NCI-H1417 (cell line): ENCODE data around the gene SAPCD2.
"Not testable (repeated sequence)": the region's sequence is repeated elsewhere in the genome, so short reads cannot be mapped to it uniquely, and the experiment has no call there.

Experiments
- DNase-seq, 3 experiments: peaks; one replicate each; lab custom pipeline; 2025; lab: John Stamatoyannopoulos, UW

The SAPCD2 gene, protein sequence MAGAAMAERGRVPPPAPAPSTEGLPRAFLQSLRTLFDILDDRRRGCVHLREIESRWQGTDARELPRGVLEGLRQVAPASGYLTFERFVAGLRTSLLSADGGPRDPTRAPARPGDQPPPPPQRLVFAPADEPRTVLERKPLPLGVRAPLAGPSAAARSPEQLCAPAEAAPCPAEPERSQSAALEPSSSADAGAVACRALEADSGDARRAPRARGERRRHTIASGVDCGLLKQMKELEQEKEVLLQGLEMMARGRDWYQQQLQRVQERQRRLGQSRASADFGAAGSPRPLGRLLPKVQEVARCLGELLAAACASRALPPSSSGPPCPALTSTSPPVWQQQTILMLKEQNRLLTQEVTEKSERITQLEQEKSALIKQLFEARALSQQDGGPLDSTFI

DNA sequence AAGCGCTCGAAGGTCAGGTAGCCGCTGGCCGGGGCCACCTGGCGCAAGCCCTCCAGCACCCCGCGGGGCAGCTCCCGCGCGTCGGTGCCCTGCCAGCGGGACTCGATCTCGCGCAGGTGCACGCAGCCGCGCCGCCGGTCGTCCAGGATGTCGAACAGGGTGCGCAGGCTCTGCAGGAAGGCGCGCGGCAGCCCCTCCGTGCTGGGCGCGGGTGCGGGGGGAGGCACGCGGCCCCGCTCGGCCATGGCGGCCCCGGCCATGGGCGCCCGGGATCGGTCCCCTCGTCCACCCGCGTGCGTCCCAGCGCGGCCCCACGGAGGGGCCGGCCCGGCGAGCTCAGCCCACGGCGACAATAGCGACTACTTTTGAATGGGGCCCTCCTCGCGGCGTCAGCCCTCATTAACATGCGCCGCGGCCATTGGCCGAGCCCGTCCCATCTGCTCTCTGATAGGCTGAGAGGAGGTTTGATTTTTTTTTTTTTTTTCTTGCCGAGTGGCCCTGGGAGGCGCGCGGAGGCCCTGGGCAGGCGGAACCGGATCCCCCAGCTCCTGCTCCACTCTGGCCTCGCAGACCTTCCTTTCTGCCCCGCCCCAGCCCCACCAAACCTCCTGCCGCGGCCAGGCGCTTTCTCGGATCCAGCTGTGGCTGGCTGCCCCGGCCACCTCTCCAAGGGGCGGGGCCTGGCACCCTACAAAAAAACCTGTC is at the start of gene SAPCD2:
Gene SAPCD2 (minus strand): TSS at position 357 of the 705 bp plus-strand sequence. CDS start 97 bp downstream, at position 260.
- DNase-seq = peak; percentile 85 to 97 (median 93)

DNA sequence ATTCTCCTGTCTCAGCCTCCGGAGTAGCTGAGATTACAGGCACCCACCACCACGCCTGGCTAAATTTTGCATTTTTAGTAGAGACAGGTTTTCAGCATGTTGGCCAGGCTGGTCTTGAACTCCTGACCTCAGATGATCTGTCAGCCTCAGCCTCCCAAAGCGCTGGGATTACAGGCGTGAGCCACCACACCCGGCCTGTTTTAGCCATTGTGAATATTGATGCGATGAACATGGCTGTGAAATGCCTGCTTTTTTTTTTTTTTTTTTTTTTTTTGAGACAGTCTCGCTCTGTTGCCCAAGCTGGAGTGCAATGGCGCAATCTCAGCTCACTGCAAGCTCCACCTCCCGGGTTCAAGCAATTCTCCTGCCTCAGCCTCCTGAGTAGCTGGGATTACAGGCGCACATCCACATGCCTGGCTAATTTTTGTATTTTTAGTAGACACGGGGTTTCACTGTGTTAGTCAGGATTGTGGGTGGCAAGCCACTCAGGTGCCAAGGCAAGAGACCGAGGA is 47.8 kb upstream of the SAPCD2 start:
- DNase-seq = not testable (repeated sequence)

DNA sequence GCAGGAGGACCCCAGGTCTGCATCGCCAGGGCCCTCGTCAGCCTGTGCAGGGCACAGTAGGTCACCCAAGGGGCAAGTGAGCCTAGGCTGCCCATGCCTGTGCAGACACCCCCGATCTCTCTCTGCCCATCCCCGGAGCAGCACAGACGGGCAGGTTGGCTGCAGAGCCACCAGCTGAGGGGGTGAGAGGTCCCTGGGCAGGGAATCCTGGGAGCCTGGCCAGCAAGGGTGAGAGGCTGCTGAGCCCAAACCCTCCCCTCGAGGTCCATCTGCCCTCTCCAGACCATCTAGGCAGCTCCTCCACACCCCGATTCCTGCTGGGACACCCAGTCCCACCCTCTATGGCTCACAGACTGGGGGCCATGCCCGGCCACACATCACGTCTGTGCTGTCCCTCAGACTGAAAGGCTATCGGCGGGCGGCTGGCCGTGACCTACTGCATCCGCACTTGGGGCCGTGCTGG is 46.9 kb upstream of the SAPCD2 start:
- no peak for DNase-seq

DNA sequence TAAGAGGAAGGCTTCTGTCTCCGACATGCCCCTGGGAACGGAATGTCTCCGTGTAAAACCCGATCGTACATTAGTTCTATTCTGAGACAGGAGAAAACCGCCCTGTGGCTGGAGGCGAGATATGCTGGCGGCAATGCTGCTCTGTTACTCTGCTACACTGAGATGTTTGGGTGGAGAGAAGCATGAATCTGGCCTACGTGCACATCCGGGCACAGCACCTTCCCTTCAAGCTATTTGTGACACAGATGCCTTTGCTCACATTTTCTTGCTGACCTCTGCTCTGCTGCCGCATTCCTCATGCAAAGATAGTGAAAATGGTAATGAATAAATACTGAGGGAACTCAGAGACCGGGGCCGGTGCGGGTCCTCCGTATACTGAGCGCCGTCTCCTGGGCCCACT is 46.4 kb upstream of the SAPCD2 start:
- DNase-seq = no peak

- DNase-seq = no peak
Measured at GRCh38 chr9:137116027-137116507, 45.7 kb upstream of the SAPCD2 start.

DNA sequence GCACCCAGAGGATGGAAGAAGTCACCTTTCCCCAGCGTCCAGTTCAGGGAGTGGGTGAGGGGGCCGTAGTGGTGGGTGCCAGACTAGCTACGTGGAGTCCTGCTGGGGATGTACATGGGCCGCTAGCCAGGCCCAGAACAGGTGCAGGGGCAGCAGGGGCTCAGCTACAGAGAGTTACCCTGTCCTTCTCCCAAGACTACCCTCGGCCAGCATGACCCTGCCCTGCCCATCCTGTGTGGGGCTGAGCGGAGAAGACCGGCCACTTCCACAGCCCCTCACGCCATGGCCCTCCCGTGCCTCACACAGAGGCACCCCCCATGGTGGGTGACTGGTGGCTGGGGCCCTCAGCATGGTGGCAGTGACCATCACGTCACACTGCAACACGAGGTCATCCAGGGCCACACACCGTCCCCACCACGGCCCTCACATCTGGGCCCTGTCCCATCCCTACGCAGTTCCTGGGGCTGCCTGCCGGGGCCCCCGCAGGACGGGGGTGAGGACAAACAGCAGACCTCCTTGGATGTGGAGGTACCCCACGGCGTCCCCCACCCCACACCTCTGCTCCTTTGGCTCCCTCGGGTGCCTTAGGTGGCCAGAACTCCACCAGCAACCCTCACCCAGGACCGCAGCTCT is 45.2 kb upstream of the SAPCD2 start:
- no peak for DNase-seq

- DNase-seq = peak; percentile 39 to 91 (median 80)
Measured at GRCh38 chr9:137114613-137115393, 44.4 kb upstream of the SAPCD2 start, which contains the start of gene DPP7. TSS of gene DPP7 (minus strand) at chr9:137114733. CDS start at chr9:137114713, 20 bp downstream.

DNA sequence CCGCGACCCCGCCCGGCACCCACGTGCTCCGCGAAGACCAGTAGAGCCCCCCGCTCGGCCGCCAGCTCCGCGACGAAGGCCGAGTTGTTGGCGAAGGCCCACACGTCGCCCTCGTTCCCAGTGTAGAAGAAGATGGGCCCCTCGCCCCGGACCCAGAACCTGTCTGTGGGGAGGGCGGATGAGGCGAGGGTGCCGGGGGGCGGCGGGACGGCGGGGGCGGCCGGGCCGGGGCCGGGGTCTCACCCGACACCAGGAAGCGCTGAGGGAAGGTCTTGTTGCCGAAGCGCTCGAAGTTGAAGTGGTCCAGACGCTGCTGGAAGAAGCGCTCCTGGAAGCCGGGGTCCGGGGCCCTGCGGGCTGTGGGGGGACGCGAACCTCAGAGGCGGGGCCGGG is 43.9 kb upstream of the SAPCD2 start:
- peak in 2 of 3 experiments; percentile 80 to 85 for DNase-seq

DNA sequence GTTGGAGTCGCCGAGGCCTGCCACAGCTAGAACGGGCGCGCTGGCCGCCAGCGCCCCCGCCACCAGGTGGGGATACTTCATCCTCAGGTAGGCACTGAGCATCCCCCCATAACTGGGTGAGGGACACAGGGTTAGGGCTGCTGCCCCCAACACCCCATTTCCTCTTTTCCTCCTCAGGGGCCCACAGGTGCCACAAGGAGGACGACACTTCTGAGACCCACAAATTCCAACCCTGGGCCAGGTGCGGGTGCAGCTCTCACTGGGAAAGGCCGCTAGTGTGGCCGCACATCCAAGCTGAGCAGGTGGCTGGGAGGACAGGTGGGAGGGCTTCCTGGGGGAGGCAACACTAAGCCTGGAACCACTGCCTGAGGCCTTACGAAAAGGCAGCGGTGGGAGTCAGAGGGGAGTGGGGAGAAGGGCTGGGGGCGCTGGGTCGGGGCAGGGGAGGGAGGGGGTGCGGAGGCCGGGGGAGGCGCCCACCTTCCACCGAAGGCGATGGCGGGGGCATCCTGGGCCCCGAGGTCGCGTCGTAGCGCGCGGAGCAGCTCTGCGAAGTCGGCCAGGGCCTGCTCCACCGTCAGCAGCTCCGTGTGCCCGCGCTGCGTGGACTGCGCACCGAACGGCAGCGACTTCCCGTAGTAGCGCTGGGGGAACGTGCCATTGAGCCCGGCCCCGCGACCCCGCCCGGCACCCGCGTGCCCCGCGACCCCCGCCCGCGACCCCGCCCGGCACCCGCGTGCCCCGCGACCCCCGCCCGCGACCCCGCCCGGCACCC is 43.2 kb upstream of the SAPCD2 start:
- peak in 1 of 3 experiments; percentile 23 for DNase-seq

- no peak for DNase-seq
Measured at GRCh38 chr9:137112564-137113384, 42.4 kb upstream of the SAPCD2 start.

DNA sequence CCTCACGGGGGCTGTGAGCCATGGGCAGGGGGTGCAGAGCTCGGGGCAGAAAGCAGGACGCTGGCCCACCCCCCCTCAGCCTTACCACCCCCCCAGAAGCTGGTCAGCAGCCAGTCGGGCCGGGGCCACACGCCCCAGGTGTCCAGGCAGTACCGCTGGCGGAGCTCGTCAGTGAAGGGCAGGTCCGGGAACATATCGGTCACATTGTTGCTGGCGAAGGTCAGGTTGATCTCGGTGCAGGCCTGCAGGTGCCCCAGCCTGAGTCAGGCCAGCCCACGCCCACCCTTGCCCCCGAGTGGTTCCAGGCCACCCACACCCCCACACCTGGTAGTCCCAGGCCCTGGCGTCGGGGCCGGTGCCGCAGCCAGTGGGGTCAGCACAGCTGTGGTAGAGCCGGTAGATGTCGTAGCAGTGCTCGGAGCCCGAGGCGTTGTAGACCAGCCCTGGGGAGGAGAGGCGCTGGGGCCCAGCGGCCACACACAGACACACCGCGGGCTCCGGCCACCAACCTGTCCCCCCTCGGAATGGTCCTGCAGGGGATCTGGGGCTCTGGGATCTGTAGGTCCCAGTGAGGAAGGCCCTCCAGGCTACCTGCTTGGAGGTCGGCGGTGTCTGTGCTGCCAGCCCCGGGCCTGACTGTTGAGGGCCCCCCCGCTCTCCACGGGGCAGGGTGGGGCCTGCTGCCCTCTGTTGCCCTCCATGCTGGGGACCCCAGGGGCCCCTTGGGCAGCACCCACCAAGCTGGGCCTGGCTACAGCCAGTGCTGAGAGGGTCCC is 41.6 kb upstream of the SAPCD2 start:
- DNase-seq = no peak

GRCh38 chr9:137110911-137111787 is 40.8 kb upstream of the SAPCD2 start:
- DNase-seq = no peak

DNA sequence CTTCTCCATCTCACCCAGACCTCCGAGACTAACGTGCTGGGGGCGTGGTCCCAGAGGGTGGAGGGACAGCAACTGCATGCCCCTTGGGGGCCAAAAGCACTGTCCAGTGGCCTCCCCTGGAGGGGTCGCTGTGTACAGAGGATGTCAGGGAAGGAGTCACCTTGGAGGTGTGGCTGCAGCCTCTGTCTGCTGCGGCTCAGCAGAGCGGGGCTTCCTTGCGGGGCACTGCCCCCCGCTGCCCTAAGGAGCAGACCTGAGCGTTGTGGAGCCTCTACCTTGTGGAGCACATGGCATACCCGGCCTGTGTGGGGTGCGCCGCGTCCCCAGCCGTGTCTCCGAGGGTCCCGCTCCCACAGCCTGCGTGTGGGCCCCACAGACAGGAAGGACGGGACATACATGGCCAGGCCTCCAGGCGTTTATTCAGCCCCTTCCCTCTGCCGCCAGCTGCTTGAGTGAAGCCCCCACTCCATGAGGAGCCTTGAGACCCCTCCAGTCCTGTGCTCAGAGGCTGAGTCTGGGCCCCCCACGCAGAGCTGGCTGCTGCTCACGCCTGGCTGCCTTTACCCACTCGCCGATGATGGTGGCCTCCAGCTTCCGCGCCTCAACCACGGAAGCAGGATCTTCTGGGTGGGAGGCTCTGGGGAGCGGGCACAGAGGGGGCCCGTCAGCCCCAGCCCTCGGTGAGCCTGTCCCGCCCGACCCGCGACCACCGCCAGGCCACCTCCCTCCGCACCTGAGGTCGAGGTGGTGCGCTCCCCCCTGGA is 40.0 kb upstream of the SAPCD2 start:
- no peak for DNase-seq

DNA sequence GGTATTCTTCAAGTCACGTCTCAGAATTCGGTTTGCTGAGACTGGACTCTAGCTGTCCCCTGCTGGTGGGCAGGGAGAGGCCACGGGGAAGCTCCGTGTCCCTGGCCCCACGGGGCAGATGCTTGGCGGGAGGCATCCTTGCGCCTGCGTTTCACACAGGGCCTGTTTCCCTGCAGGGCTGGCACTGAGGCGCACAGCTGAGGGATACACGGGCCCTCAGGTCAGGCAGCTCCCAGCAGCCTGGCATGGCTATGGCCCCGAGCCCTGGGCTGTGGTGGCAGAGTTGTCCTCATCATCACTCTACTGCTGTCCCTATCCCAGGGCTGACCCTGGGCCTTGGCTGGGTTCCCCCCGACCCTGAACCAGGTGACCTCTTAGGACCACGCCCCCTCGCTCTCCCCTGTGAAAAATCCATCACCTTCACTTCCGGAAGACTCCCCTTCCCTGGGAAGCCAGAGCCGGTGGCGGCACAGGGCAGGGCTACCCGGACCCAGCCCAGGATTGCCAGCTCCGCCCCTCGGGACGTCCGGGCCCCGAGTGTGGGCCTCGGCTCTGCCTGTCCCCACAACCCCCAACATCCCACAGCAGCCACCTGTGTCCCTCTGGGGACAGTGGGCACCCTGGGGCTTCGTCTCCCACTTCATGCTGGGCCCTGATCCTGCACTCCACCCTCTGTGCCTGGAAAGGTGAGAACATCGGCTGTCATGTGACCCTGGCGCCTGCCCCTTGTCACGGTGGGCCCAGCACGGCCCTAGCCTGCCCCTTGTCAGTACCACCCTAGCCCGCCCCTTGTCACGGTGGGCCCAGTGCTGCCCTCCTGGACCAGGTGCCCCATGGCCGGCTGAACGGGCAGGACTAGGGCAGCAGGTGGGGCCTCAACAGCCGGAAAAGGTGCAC is 39.1 kb upstream of the SAPCD2 start:
- no peak for DNase-seq

GRCh38 chr9:137108608-137109249 is 38.4 kb upstream of the SAPCD2 start:
- DNase-seq = no peak

DNA sequence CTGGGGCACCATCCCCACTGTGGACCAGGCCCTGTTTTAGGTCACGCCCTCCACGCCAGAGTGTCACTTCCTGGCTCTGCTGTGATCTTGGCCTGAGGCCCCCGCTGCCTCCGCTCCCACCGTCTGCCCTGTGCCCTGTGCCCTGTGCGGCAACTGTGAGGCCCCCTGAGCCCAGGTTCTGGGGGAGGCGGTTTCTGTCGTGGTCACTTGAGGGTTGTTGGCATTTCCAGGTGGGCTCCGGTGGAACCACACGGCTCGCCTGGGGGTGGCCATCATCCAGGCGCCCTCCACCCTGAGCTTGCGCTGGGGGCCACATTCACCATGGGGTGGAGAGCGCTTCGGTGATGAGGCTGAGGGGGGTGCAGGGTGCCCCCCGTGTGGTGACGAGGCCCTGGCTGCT is 37.6 kb upstream of the SAPCD2 start:
- DNase-seq = no peak
